HG02840 (cell line): Measurements from ENCODE around the gene PELI2.
"Not testable (repeated sequence)": the region's sequence is repeated elsewhere in the genome, so short reads cannot be mapped to it uniquely, and the experiment has no call there.

Experiments
- ATAC-seq: cut with Tn5 transposase; IDR thresholded peaks from one replicate; pipeline ENCODE4 v1.9.1; 2021; ENCODE audit warnings: mild to moderate bottlenecking, moderate library complexity, moderate number of reproducible peaks; ENCODE audit not compliant: unreplicated experiment, low FRiP score

The PELI2 gene

DNA sequence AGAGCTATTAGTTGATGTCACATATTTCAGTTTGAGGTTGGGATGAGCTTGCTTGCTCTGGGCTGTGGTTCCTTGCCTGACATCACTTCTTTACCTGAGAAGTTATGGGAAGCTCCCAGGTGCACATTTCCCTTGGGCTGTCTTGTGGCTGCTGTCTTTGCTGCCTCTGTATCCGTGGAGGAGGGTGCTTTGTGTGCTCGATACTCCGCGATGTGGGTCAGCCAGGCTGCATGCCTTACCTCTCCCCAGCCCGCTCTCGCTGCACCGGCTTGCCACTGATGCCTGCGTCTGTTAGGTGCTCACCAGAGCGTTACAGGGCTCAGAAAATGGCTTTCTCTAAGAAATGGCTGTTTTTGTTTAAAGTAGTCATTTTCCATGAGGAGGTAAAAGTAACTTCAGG, 19.6 kb downstream of the PELI2 start:
- no peak for ATAC-seq

DNA sequence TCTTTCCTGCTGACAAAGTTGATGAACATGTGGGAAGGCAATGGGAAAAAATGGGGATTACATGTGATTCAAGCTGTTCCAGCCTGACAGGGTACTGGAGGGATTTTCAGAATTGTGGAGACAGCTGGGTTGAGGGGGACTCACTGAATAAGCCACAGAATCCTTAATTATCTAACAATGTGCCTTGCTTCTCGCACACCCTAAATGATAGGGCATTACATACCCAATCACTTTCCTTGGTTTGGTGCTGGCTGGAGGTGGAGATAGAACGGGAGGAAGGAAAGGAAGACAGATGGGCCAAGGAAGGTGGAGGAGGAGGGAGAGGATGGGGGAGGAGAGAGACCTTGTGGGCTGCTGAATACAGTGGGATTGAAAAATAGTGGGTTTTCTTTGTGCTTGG, 20.7 kb downstream of the PELI2 start:
- no peak for ATAC-seq

DNA sequence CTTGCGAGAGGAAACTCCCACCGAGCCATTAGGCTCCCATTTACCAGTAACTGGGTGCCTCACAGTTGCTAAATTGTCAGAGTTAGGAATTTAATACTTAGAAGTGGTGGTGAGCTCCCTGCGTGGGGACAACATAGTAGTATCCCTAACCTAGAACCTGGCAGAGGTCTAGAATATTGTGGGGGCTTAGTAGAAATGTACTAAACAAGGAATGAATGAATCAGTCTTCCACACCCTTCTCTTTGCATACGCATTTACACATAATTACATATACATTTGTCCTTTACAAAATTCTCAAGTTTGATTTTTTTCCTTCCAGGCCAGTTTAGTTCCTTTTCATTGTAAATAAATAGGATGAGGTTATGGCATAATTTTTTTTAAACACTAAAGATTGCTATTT, 24.1 kb downstream of the PELI2 start:
- ATAC-seq = no peak

DNA sequence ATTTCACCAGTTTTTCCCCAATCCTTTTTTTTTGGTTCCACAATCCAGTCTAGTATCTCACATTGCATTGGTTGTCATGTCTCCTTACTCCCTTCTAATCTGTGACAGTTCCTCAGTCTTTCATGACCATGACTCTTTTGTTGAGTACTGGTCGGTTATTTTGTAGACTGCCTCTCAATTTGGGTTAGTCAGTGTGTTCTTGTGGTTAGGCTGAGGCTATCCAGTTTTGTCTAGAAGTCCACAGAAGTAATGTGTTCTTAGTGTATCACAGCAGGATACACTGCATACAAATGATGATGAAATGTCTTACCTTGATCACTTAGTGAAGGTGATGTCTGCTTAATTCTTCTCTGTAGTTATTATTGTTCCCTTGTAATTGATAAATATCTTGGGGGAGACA, 24.8 kb downstream of the PELI2 start:
- ATAC-seq = no peak

DNA sequence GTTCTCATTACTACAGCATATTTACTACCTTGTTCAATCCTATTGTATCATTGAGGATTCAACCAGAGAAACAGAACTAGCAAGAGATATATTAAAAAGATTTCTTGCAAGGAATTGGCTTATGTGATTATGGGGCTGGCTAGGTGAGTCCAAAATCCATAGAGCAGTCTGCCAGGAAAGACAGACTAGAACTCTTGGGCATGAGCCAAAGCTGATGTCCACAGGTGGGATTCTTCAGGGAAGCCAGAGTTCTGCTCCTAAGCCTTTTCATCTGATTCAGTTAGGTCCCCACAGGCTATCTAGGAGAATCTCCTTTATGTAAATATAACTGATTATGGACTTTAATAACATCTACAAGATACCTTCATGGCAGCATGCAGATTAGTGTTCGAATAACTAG, 26.0 kb downstream of the PELI2 start:
- ATAC-seq = no peak

DNA sequence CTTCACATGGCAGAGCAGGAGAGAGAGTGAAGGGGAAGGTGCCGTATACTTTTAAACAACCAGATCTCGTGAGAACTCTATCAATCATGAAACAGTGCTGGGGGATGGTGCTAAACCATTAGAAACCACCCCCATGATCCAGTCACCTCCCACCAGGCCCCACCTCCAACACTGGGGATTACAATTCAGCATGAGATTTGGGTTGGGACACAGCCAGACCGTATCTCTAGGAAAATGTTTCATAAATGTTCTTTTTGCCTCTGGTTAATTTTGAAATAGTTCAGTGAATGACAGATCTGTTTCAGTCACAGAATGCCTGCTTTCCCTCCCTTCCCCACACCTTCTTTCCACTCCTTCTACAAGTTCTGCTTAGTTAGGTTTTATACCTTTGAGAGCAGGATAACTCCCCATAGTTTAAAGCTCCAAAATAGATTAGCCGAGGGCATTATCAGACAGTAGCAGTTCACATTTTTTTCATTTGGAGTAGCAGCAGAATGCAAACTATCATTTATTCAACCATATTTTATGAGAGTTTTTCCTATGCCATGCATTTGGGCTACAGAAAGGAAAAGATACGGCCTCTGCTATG, 27.1 kb downstream of the PELI2 start:
- ATAC-seq = no peak

DNA sequence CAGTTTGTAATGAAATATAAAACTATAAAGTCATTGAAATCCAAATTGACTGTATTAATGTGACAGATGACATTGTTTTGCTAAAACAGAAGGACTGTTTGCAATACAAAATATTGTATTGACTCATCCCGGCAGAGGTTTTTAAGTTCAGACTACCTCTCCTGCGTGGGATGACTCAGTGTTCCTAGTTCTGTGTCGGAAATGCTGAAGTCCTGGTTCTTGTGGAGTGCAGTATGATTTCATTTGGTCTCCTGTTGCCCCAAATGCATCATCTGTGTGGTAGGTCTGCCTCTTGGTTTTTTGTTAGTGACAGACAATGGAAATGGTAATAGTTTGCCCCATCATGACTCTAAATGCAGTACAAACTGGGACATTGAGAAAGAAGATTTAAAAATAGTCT, 27.8 kb downstream of the PELI2 start:
- no peak for ATAC-seq

DNA sequence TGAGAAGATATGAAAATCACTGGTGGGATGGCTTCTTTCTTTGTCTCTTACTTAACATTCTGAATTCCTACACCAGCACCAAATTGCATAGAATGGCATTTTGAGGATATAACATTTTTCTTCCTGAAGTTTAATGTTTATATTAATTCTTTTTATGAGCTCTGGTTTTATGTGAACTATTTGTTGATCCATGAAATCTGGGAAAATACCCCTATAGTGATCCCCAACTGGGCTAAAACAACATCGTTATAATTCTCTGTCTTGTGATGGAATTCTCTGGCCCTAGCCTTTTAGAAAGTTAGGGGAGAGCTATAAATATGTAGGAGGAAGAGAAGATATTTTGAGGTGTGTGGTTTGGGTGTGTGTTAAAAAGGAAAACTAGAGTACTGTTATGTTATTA, 29.2 kb downstream of the PELI2 start:
- ATAC-seq = no peak

DNA sequence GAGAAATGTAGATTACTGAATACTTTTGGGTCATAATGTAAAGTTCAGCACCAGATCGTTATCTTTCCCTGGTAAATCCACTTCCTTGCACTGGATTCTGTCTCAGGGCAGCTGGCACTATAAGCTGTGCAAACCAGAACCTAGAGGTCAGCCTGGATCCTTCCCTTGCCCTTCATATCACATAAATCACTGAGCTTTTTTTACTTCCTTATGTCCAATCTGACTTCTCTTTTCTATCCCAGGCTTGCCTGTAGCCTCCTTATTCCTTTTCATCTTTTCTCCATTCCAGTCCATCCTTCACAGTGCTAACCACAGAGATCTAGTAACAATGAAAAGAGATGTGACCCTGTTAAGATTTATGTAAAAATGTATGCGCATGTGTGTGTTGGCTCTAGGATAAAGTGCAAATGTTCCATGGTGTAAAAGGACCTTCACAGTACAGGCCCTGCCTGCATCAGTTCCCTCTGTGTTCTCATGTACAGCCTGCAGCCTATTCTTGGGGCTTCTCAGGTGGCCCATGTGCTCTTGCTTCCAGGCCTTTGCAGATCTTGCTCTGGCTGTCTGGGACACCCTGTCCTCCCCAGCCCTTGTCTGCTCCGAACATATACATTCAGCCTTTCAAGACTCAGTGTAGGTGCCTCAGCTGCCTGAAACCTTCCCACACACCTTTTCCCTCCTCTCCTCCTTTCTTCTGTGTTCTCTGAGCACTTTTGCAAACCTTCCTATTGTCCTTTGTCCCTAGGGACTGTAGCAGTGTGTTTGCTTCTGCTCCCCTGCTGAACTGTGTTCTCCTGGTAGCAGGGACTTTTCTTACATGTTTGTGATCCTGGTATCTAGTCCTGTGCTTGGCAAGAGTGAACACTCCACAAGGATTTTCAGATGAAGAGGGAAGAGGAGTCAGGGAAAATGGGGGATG, 30.0 kb downstream of the PELI2 start:
- ATAC-seq = no peak

DNA sequence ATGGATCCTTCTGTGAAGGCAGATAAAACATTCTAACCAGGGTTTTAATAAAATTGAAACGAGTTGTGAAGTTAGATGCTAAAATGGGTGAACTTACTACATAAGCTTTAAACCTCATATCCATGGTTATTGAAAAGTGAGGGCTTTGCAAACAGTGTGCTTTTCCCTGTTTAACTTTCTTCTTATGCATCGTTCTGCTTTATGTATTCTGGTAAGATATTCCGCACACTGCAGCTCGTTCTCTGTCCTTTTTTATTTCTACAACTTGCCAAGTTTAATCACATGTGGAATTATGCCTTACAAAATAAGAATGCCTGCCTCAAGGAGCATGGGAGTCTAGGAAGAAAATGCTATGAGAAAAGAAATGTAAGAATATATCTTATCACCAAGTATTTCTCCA, 30.9 kb downstream of the PELI2 start:
- no peak for ATAC-seq

DNA sequence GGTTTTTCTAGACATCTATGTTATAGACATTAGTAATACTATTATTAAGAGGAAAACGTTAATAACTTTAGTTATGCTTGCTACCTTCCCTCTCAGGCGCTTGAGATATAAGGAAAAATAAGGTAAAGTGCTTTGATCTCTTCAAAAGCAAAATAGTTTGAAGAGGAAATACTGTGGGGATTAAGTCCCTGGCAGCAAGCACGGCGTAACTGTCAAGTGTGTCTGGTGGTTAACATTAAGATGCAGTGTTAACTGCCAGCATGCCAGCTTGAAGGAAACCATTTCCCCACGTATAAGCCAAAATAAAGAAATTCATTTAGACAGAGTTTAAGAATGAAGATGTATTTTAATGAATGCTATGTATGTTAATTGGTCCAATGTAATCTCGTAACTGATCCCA, 31.8 kb downstream of the PELI2 start:
- ATAC-seq = no peak

DNA sequence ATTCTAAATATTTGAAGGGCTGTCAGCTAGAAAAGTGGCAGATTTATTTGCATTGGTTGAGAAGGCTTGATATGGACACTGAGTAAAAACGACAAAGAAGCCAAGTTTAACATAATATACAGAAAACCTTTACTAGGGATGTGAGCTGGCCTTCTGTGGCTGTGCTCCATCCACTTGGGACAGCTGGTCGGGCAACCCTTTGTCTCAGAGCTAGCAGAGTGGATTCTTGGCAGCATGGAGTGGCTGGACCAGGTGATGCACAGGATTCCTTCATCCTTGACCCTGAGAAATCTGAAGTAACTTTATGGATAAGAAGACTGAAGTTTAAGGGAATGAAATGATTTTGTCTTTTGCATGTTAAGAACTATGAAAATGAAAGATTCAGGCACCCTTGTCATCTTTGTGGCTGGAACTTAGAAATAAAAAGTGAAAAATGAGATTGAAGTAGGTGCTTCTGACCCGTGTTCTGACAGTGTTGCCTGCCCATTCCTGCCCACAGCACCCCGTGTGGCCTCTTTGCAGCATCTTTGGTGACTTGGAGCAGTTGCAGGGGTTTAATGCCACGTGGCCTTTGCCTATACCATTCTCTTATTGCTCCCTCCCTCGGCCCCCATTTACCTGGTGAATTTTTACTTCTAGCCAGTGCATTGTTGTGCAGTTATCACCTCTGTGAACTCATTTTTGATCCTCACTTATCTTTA, 32.6 kb downstream of the PELI2 start:
- ATAC-seq = no peak

DNA sequence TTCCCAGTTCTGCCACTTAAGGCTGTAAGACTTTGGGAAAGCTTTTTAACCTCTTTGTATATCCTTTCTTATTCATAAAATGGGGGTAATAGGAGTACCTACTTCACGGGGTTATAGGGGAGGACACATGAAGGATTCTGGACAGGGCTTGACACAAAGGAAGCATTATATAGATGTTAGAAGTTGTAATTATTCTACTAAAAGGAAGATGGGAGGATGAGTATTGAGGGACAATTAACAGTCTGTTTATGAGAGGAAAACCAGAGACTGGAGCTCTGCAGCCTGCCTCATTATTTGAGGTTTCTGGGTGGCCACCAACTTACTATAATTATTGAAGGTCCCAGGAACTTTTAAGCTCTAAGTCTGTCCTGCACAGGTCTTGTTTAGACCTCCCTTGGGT, 34.0 kb downstream of the PELI2 start:
- ATAC-seq = no peak

DNA sequence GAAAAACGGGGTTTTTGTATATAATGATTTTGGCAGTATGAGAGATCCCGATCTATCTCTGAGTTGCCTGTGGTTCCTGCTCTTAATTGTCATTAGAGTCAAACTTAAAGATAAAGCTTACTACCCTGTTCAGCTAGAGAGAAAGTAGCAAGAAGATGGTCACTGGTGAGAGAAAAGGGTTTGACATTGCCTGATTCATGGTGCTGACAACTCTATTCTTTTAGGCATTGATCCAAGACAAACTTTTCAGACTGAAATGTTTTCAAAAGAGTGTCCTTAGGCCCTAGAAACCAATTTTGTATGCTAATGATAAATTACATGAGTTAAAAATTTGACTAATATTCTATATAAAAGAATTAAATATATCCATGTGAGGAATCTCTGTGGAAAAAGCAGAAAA, 35.1 kb downstream of the PELI2 start:
- ATAC-seq = no peak

DNA sequence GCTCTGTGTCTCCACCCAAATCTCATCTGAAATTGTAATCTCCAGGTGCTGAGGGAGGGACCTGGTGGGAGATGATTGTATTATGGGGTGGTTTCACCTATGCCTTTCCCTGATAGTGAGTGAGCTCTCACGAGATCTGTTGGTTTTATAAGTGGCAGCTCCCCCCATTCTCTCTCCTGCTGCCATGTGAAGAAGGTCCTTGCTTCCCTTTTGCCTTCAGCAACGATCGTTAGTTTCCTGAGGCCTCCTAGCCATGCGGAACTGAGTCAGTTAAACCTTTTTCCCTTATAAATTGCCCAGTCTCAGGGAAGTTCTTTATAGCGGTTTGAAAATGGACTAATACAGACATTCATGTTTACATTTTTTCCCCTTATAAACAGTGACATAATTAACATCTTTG, 36.1 kb downstream of the PELI2 start:
- no peak for ATAC-seq

DNA sequence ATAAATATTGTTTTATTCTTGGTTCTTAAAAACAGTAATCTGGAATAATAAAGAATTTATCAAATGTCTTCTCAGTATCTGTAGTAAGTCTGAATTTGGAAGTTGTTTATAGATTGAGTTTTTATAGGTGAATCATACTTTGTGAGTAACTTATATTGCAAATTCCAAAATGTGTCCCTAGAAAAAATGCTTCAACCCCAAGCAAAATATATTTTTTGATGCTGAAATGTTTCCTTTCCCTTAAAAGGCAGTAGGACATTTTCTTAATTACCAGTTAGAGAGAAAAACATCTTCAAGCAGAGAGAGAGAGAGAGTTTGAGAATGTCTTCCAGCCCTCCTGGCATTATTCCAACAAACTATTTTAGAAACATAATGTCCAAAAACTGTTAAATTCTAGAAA, 37.9 kb downstream of the PELI2 start:
- ATAC-seq = no peak

DNA sequence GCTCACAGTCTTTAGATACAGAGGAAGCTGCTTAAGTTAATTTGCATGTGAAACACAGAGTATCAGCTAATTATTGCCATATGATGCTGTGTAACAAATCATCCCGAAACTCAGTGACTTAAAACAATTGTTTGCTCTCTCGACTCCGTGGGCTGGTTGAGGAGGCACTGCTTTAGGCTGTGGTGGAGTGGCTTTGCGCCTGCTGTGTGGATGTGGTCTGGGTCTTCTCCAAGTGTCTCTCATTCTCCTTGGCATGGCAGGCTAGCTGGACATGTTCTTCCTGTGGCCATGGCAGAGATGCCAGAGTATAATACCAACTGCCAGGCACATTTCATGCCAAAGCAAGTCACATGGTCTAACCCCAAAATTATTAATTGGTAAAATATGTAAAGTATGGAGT, 40.9 kb downstream of the PELI2 start:
- ATAC-seq = no peak

DNA sequence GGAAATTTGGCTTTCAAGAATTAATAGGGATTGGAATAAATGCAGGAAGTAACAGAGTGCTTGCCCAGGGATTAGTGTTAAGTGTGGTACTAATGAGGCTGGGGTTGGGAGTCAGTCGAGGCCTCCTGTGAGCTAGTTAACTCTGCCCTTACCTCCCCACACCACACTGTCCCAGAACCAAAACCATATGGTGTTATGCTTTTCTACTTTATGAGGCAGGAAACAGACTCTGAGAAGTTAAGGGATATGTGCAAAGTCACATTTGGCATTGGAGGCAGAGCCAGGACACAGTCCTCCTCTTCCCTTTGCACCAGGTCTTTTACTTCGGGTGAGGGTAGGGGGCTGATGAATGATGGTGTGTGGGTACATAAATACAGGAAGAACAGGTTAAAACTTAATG, 41.9 kb downstream of the PELI2 start:
- no peak for ATAC-seq

DNA sequence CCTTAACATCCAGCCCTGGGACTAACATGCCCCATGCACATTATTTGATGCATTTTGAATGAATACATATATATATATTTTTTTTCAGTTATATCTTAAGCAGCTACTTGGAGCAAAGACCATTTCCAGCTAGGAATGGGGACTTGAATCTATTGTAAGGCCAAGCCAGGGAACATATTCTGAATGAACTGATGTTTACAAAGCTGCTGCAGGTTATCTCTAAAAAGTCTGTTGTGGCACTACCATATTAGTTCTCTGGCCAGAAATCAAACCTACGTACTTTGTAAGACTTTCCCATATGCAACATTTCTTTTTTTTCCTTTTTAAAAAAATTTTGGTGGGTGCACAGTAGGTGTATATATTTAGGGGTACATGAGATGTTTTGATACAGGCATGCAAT, 43.4 kb downstream of the PELI2 start:
- no peak for ATAC-seq

DNA sequence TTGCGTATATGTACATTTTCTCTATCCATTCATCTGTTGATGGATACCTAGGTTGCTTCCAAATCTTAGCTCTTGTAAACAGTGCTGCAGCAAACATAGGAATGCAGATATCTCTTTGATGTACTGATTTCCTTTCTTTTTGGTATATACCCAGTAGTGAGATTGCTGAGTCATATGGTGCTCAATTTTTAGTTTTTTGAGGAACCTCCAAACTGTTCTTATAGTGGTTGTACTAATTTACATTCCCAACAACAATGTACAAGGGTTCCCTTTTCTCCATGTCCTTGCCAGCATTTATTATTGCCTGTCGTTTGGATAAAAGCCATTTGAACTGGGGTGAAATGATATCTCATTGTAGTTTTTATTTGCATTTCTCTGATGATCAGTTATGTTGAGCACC, 44.3 kb downstream of the PELI2 start:
- ATAC-seq = no peak

DNA sequence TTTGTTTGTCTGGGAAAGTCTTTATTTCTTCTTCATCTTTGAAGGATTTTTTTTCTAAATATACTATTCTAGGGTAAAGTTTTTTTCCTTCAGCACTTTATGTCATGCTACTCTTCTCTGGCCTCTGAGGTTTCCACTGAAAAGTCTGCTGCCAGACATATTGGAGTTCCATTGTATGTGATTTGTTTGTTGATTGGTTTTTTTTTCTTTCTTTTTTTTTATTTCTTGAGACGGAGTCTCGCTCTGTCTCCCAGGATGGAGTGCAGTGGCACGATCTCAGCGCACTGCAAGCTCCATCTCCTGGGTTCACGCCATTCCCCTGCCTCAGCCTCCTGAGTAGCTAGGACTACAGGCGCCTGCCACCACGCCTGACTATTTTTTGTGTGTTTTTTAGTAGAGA, 48.4 kb downstream of the PELI2 start:
- not testable (repeated sequence) for ATAC-seq
